Measurements from ENCODE around the gene DNASE2.
"Not testable (repeated sequence)": the region's sequence is repeated elsewhere in the genome, so short reads cannot be mapped to it uniquely, and the experiment has no call there.

Gene DNASE2

GRCh38 chr19:12891553-12892021 lies 10.3 kb upstream of the DNASE2 start:
- Histone ChIP-seq H3K27me3 (ENCODE audit: insufficient read depth, poor library complexity, severe bottlenecking) (no peaks in the 10 kb centered on the region), H3K27ac (replicated peaks) (peak overlapping the region; percentile 67), H3K4me3 (replicated peaks; ENCODE audit: insufficient read depth, low read length) (peak overlapping the region; percentile 100)
- no peak for DNase-seq (ENCODE audit: low read depth in 1 of 2, low spot score in 1 of 2)
- TF ChIP-seq POLR2AphosphoS5 (IDR thresholded peaks at IDR 0.05; ENCODE audit: low read depth) (no peak), REST (IDR thresholded peaks at IDR 0.05; ENCODE audit: insufficient replicate concordance, low read depth) (no peak), CTCF (IDR thresholded peaks at IDR 0.05; ENCODE audit: insufficient read depth, low read length) (no peak), GABPA (IDR thresholded peaks at IDR 0.05; ENCODE audit: low read depth) (no peak)

GRCh38 chr19:12890787-12891552 lies 9.7 kb upstream of the DNASE2 start, which contains the start of gene GCDH:
GCDH (plus strand) TSS chr19:12891160; CDS start chr19:12891305, 145 bp downstream.
- TF ChIP-seq REST (IDR thresholded peaks at IDR 0.05; ENCODE audit: insufficient replicate concordance, low read depth) (no peak), GABPA (IDR thresholded peaks at IDR 0.05; ENCODE audit: low read depth) (no peak), SPI1 (IDR thresholded peaks at IDR 0.05; ENCODE audit: borderline replicate concordance, low read depth) (no peak), CTCF (IDR thresholded peaks at IDR 0.05; ENCODE audit: insufficient read depth, low read length) (no peak), POLR2AphosphoS5 (IDR thresholded peaks at IDR 0.05; ENCODE audit: low read depth) (peak; percentile 46; the same call in 1 of the 2 replicates)
- peak; percentile 99 to 100 for DNase-seq (ENCODE audit: low read depth in 1 of 2, low spot score in 1 of 2)
- Histone ChIP-seq H3K27ac (replicated peaks) (peak within 1 kb of the TSS; percentile 67), H3K27me3 (ENCODE audit: insufficient read depth, poor library complexity, severe bottlenecking) (no peaks in the 10 kb centered on the region), H3K4me3 (replicated peaks; ENCODE audit: insufficient read depth, low read length) (peak within 1 kb of the TSS; percentile 100)

GRCh38 chr19:12890299-12890786 lies 9.1 kb upstream of the DNASE2 start:
- not testable (repeated sequence) for DNase-seq (ENCODE audit: low read depth in 1 of 2, low spot score in 1 of 2)
- H3K4me3 ChIP-seq (replicated peaks; ENCODE audit: insufficient read depth, low read length): peak overlapping the region; percentile 32

GRCh38 chr19:12888006-12888603 lies 6.9 kb upstream of the DNASE2 start:
- no peak overlapping the region for H3K4me3 ChIP-seq (replicated peaks; ENCODE audit: insufficient read depth, low read length)
- TF ChIP-seq GABPA (IDR thresholded peaks at IDR 0.05; ENCODE audit: low read depth) (no peak), REST (IDR thresholded peaks at IDR 0.05; ENCODE audit: insufficient replicate concordance, low read depth) (no peak), CTCF (IDR thresholded peaks at IDR 0.05; ENCODE audit: insufficient read depth, low read length) (no peak), POLR2AphosphoS5 (IDR thresholded peaks at IDR 0.05; ENCODE audit: low read depth) (no peak), SPI1 (IDR thresholded peaks at IDR 0.05; ENCODE audit: borderline replicate concordance, low read depth) (no peak)
- H3K27me3 ChIP-seq (ENCODE audit: insufficient read depth, poor library complexity, severe bottlenecking): no peaks in the 10 kb centered on the region
- H3K27ac ChIP-seq (replicated peaks): no peak overlapping the region
- no peak for DNase-seq (ENCODE audit: low read depth in 1 of 2, low spot score in 1 of 2)

More at GRCh38 chr19:12890299-12890786, 9.1 kb upstream of the DNASE2 start:
- H3K27me3 ChIP-seq (ENCODE audit: insufficient read depth, poor library complexity, severe bottlenecking): not testable (repeated sequence)
- H3K27ac ChIP-seq (replicated peaks): peak overlapping the region; percentile 56

Measured in HL-60 (cell line).